Head of caudate nucleus (tissue), 42 donors: ENCODE measurements around the gene ATP5MG.
A peak's percentile ranks its signal among the peaks of the same experiment; 100 is the strongest.
"Not testable (repeated sequence)": the region's sequence is repeated elsewhere in the genome, so short reads cannot be mapped to it uniquely, and the experiment has no call there.

ENCODE experiments used
- DNase-seq, 42 donors: peaks; one replicate each; pipeline versions ENCODE4 v3.0.0 to v3.0.0-alpha.2; 2020 to 2021; ENCODE audit warnings: mixed read lengths in 7 of 42
- intact Hi-C: fragments of 100-400 bp; cut with DNase I; formaldehyde crosslinking; loops from one replicate; pipeline ENCODE4 v1.15.0; 2022

Gene ATP5MG

DNA sequence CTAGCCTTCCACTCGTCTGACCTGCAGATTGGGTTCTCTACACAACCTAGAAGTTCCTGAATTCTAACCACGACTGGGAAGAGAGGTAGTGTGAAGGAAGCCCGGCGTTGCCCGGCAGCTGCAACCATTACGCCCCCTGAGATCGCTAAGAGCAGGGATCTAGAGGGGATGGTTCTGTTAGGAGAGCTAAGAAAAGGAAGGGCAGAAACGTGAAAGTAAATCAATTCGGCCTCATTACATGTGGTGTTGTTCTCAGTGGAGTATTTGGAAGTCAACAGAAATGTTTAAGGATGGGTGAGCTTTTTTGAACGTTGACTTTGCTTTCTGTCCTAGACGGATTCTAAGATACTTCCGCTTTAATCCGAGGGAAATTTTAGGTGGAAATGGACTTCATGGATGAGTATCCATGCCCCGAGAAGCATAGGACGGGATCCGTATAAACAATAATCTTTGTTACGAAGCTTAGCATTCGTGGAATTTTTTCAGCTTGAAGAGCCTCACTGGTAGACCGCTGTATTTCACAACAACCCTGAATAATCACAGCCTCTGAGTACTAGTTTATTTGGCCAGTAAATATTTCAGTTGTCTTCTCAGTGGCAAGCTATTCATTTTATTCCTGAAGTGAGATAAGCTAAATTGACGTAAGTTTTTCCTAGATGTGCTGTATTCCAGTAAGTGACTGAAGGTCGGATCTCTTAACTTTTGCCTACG, 629 bp downstream of the ATP5MG start:
- intact Hi-C loops = loop anchor here (5.0 kb wide), 2 partner anchors 35 to 85 kb away; partner anchors contain the start of gene KMT2A
- DNase-seq = peak in 1 of 42 donors; percentile 14

DNA sequence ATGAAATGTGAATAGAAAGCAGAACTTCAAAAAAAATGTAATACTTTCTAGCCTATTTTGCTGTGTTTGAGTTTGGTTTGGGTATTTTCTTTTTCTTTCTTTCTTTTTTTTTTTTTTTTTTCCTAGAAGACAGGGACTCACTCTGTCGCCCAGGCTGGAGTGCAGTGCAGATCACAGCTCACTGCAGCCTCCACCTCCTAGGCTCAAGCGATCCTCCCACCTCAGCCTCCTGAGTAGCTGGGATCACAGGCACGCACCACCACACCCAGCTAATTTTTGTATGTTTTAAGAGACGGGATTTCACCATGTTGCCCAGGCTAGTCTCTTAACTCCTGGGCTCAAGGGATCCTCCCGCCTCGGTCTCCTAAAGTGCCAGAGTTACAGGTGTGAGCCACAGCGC, 1.2 kb downstream of the ATP5MG start:
- intact Hi-C loops = loop anchor here (5.0 kb wide), 2 partner anchors 35 to 85 kb away; partner anchors contain the start of gene KMT2A
- DNase-seq = not testable (repeated sequence)

DNA sequence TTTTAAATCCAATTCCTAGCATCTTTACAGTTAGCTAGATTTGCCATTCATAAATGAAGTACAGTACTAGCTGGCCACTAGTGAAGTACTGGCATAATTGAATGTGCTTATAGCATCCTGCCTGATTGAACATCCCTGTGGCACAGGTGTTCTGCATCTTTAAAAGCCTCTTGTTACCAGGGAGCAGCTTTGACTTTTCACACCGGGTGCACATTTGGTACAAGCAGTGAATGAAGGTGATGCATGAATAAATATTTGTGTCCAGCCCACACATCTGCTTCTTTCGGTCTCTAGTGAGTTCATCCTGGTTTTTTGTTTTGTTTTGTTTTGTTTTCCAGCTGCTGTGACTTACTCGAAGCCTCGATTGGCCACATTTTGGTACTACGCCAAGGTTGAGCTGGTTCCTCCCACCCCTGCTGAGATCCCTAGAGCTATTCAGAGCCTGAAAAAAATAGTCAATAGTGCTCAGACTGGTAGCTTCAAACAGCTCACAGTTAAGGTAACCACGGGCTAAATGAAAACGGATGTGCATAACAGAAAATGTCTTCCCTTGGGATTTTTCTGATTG, 5.3 kb downstream of the ATP5MG start:
- peak in 1 of 42 donors; percentile 8 for DNase-seq
- intact Hi-C loops = no loop called here

DNA sequence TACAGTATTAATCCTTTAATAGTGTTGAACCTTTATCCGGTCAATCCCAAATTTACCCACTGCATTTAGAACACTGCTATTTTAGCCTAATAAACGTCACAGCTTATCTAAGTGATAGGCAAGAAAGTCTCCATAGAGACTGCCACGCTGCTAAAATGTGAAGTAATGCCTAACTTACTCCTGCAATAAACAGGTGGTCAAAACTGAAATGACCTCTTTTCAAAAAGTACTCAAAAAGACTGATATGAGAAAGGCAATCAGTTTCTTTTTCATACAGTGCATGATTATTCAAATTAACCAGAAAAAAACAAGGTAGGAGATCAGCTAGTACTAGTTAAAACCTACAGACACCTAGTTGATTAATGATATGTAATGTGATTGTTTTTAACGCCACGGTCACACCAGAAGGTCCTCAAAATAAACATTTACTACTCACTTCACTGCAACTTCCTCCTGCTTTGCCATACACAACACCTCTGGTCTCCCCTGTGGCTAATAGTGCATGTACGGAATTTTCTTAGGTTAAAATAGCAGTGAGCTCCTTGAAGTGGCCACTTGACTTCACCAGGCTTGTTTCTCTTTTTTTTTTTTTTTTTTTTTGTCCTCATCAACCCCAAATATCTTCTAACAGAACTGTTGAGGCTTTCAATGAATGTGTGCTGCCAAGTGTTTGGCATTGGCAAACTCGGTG, 8.8 kb downstream of the ATP5MG start:
- no peak for DNase-seq
- intact Hi-C loops = no loop called here

DNA sequence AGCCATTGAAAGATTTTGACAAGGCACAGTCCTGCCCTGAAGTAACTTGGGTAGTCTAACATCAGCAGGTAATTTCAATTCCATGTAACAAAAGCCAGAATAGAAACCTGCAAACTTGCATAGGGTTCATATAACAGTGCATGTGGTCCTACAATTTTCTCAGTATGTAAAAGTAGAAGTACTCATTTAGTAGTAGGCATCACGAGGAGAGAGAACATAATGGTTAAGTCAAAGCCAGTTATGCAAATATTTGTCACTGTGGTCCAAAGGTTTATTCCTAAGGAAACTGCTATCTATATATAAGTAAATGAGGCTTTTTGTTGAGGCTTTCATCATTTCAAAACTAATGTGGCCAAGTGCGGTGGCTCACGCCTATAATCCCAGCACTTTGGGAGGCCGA, 10.1 kb downstream of the ATP5MG start:
- intact Hi-C loops = no loop called here
- DNase-seq = no peak

DNA sequence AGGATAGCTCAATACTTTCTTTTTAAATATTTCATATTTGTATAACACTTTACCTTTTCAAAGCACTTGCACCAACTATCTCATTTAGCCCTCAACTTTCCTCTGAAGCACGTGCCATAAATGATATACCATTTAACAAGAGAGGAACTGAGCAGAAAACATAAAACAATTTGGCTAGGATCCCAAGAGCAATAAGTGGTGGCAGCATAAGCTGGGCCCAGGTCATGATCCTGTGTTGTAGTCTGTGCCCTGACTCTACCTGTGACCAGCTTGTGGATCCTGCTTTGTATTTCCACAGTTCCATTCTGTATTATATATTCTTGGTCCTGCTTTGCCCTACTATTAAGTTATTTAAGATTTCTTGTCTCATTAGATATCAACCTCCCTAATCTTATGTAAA, 11.5 kb downstream of the ATP5MG start:
- intact Hi-C loops = no loop called here
- DNase-seq = no peak

DNA sequence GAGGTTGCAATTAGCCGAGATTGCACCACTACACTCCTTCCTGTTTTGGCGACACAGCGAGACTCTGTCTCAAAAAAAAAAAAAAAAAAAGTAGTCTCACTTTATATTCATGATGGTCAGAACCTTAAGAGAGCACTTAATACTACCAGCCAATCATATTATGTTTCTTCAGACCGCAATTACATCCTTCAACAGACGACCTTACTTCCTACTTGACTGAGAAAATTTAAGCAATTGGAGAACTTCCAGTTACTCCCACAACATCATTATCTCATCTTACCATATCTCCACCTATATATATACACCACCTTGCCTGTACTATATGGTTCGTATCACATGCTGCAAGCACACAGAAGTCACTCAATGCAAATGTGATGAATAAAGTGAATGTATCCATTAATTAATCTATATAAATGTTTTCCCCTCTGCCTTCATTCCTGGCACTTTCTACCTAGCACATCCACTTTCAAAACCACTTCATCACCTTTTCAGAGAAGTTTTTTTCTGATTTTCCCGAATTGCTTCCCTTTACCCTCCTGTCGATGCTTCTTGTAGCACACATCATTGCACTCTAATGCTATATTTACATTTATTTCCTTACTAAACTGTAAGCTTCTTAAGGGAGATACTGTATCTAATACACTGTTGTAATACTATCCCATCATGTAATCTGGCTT, 13.8 kb downstream of the ATP5MG start:
- intact Hi-C loops = no loop called here
- DNase-seq = no peak

DNA sequence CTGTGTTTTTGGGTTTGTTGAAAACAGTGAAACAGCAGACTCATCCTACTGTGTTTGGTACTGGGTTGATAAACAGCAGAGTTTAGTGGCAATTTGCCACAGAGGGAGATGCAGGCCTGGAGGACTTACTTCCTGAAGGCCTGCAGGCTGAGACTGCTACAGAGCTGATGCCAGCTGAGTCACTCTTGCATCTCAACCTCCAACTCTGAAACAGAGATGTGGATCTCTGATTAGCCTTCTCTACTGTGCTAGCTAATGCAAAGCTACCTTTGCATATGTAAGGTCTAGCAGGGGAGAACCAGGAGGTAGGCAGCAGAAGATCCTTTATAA, 14.3 kb downstream of the ATP5MG start:
- peak in 14 of 42 donors; percentile 7 to 60 (median 31) for DNase-seq
- intact Hi-C loops = no loop called here

DNA sequence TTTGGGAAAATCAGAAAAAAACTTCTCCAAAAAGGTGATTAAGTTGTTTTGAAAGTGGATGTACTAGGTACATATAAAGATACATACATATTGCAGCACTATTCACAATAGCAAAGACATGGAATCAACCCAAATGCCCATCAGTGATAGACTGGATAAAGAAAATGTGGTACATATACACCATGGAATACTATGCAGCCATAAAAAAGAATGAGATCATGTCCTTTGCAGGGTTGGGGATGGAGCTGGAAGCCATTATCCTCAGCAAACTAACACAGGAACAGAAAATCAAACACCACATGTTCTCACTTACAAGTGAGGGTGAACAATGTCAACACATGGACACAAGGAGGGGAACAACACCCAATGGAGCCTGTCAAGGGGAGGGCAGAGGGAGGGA, 15.5 kb downstream of the ATP5MG start:
- DNase-seq, intact Hi-C loops: not testable (repeated sequence)

DNA sequence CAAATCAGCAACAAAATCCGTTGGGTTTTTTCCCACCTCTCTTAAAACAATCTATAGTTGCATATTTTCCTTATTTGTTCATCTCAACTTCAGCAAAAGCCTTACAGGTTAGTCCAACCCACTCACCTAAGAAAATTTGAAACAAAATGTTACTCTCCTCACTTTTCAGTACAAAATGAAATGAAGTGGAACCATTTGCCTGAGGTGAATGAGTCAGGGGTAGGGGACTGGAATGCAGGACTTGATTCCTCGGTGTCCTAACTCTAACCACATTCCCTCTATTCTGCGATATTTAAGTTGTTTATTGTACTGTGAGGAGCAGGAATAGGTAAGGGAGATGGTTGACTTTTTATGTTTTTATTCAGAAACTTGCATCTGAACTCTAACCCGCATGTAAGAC, 16.4 kb downstream of the ATP5MG start:
- intact Hi-C loops = no loop called here
- no peak for DNase-seq

DNA sequence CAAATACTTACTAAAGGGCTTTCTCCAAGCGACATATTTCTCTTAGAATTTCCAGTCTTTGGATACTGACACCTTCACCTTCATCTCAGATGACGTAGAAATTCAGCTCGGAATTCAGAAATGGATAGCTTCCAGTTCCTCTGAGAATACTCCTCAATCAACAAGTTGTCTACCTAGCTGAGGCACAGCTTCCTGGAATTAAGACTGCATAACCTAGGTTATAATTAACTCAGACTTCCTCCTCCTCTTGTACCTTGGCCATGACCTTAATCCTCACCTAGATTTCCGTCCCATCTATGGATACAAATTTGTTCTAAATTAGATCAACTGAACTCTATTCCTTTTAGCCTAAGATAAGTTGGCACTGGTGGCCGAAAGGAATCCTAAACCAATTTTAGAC, 17.4 kb downstream of the ATP5MG start:
- intact Hi-C loops = no loop called here
- DNase-seq = no peak

DNA sequence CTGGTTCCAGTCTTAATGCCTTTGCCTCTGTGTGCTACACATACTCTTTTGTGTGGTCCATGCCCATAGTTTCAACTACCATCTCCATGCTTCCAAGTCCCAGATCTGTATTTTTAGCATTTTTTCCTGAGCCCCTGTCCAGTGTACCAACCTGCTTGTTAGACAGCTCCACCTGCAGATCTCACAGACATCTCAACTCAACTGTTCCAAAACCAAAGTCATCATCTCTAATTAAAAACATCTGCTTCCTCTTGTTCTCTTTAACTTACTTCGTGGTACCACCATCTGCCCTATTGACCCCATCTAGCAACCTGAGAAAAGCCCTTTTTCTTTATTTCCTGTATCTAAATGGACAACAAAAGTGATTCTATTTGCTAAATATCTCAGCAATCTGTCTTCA, 26.3 kb downstream of the ATP5MG start:
- intact Hi-C loops = no loop called here
- DNase-seq = no peak

DNA sequence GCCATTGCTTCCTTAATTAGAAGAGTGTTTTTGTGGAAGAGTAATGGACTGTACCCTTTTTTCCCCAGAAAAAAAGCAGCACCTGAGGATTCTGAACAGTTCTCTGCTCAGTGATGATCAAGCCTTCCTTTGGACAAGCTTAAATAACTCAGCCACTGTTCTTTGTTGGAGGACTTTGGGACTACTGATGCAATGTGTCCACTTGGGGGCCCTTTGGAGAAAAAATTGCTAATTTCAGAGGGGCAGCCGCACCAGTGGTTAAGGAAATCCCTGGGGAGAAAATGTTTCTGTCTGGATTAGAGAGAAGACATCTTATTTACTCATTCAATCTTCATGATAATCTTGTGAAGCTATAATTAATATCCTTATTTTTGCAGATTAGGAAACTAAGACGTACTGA, 29.6 kb downstream of the ATP5MG start:
- peak in 1 of 42 donors; percentile 6 for DNase-seq
- intact Hi-C loops = no loop called here

DNA sequence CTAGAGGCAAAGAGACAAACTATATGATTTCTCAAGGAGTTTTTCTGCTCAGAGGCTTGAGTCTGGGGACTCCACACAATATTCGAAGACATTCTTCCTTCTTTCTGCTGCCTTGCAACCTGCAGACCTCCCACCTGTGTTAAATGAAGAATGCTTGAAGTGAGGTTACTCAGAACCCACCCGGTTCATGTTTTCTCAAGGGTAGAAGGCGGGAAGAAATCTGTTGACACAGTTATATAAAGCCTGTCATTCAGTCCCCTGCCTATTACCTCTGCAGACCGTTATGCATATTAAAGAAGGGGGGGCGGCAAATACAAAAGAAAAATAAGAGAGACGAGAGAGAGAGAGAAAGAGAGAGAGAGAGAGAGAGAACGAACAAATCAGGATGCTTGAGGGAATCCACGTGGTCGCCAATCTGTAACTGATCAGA, 32.7 kb downstream of the ATP5MG start:
- intact Hi-C loops = no loop called here
- peak in 10 of 42 donors; percentile 59 to 87 (median 74) for DNase-seq

DNA sequence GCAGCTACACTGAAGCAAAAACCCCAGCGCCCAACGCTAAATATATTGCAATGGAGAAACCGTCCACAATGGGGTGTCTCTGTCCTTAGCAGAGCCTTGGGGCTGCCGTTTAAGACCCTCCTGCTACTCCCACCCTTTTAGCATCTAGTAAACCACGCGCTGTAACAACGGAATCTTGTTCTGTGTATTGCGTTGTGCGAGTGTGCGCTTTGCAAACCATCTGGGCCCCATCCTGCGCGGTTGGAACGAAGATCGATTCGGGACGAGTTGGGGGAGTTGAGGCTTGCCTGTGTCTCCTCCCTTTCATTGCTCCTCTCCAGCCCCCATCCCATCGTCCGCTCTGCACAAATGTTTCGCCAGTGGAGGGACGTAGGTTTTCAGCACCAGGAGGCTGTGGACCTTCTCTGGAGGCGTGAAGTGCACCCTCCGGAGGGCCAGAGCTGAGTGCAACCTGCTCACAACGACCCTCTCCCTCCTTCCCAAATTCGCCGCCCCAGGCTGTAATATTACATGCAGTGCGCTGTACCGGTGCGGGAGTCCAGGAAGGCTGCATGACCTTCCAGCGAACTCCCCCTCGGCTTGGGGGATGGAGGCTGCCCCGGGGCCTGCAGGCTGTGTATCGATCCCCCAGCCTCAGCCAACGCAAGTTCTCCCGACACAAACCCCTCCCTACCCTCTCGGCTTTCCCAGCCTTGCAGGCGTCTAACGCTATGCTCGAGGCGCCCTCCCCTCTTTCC, 33.3 kb downstream of the ATP5MG start:
- intact Hi-C loops = loop anchor here (5.0 kb wide), 2 partner anchors 32 to 53 kb away; partner anchors contain the start of gene ATP5MG

DNA sequence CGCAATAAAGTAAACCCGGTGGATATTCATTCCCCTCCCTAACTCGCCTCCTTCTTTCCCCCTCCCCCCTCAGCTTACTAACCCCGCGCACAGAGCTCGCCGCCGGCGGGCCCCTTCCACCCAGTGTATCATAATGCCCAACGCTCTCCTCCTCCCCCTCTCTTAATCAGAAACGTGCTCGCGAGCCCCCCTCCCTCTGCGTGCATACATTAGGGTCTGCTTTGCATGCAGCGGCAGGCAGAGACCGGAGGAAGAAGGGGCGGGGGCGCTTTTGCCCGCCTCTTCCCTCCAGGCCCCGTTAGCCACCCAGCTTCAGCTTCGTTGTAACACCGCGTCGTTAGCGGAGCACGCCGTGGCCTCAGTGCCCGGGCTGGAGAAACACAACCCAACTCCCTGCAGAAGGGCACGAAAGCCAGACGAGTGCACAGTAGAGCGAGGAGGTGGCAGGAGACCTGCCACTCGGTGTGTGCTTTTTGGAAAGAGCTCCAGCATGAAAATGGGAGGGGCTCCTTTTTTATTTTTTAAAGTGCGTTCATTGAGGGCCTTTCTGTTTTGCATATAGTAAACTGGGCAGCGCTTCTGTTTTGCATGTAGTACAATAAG, 34.0 kb downstream of the ATP5MG start:
- intact Hi-C loops = loop anchor here (5.0 kb wide), 2 partner anchors 33 to 52 kb away; partner anchors contain the start of gene ATP5MG
- peak in 40 of 42 donors; percentile 33 to 77 (median 58) for DNase-seq

More for the DNA sequence above, 33.3 kb downstream of the ATP5MG start:
- peak in 37 of 42 donors; percentile 24 to 84 (median 61) for DNase-seq

DNA sequence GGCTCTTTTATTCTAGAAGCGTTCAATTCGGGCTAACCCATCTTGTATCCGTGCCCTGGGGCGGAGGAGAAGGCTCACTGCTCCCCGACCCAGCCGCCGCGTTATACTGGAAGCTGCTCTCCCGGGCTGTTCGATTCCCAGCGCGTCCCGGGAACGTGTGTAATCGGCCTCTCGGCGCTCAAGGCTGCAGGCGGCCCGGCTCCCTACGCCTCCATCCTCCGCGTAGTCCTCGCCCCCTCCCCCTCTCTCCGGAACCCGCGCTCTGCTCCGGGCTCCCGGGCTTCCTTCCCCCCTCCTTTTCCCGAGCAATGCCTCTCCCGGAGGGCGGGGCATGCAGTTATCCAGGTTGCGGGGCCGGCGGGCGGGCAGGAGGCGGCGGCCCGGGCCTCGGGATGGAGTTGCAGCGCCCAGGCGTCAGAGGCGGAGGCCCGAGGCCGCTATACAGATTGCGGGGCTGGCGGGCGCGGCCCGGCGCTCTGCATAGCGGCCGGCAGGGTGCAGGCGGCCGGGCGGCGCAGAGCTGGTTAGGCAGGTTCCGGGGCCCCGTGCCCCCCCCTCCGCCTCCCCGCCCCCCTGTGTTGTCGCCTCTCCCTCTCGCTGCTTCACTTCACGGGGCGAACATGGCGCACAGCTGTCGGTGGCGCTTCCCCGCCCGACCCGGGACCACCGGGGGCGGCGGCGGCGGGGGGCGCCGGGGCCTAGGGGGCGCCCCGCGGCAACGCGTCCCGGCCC, 34.7 kb downstream of the ATP5MG start, which contains the start of gene KMT2A:
Gene KMT2A, plus strand, starts transcription at position 600 of the 732 bp plus-strand sequence. Its CDS starts 21 bp downstream, at position 621.
- peak; percentile 88 to 99 (median 98) for DNase-seq
- intact Hi-C loops = loop anchor here (5.0 kb wide), 2 partner anchors 34 to 51 kb away; partner anchors contain the start of gene ATP5MG
